Mucosa of rectum (tissue), 2 donors: Measurements from ENCODE around the gene CHMP4A.
A peak's percentile ranks its signal among the peaks of the same experiment; 100 is the strongest.
"Not testable (repeated sequence)": the region's sequence is repeated elsewhere in the genome, so short reads cannot be mapped to it uniquely, and the experiment has no call there.

ENCODE experiments used
- H3K27ac ChIP-seq, 2 donors: one replicate each; pipeline ENCODE4 v1.7.0; 2013; ENCODE audit warnings: inconsistent platforms in 2 of 2, low read depth in 2 of 2, low read length in 2 of 2
- H3K27me3 ChIP-seq, 2 donors: one replicate each; pipeline ENCODE4 v1.7.0; 2013; ENCODE audit warnings: low read length in 2 of 2; ENCODE audit not compliant: control insufficient read depth in 2 of 2, insufficient read depth in 2 of 2
- H3K36me3 ChIP-seq, 2 donors: one replicate each; pipeline ENCODE4 v1.7.0; 2013; ENCODE audit warnings: low read length in 2 of 2; ENCODE audit not compliant: control insufficient read depth in 2 of 2, insufficient read depth in 2 of 2
- H3K4me1 ChIP-seq, 2 donors: one replicate each; pipeline ENCODE4 v1.7.0; 2013; ENCODE audit warnings: low read length in 2 of 2, mild to moderate bottlenecking in 1 of 2; ENCODE audit not compliant: control insufficient read depth in 2 of 2, insufficient read depth in 2 of 2
- H3K4me3 ChIP-seq, 2 donors: one replicate each; pipeline ENCODE4 v1.7.0; 2013; ENCODE audit warnings: low read length in 2 of 2
- H3K9ac ChIP-seq, 2 donors: one replicate each; pipeline ENCODE4 v1.7.0; 2013; ENCODE audit warnings: low read length in 2 of 2, low read depth in 1 of 2, mild to moderate bottlenecking in 1 of 2
- H3K9me3 ChIP-seq, 2 donors: one replicate each; pipeline ENCODE4 v1.7.0; 2013; ENCODE audit warnings: low read length in 2 of 2; ENCODE audit not compliant: control insufficient read depth in 2 of 2
- donor health status: healthy.
- donor health status: Normal muscosa, but diverticular disease.

Gene CHMP4A

GRCh38 chr14:24246765-24247212 is 33.5 kb upstream of the CHMP4A start:
- Histone ChIP-seq H3K4me3 (no peak overlapping the region), H3K27ac (no peak overlapping the region), H3K9ac (peak overlapping the region in 1 of 2 donors; percentile 56), H3K27me3 (no peaks in the 10 kb centered on the region), H3K4me1 (peaks cover 10% of the 10 kb centered on the region in 2 donors), H3K9me3 (no peaks in the 10 kb centered on the region), H3K36me3 (peaks cover 0 to 4% of the 10 kb centered on the region in 2 donors)

DNA sequence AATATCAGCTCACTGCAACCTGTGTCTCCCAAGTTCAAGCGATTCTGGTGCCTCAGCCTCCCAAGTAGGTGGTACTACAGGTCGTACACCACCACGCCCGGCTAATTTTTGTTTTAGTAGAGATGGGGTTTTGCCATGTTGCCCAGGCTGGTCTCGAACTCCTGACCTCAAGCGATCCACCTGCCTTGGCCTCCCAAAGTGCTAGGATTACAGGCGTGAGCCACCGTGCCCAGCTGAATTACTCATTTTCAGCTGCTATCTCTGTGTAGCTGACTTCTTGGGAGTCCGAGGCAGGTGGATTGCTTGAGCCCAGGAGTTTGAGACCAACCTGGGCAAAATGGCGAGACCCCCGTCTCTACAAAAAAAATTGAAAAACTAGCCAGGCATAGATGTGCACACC is 32.1 kb upstream of the CHMP4A start:
- not testable (repeated sequence) for H3K9ac ChIP-seq, H3K4me3 ChIP-seq, H3K27me3 ChIP-seq, H3K9me3 ChIP-seq, H3K27ac ChIP-seq
- H3K4me1 ChIP-seq = peaks cover 21 to 23% of the 10 kb centered on the region in 2 donors
- peaks cover 8 to 12% of the 10 kb centered on the region in 2 donors for H3K36me3 ChIP-seq

GRCh38 chr14:24243336-24243836 is 30.1 kb upstream of the CHMP4A start:
- H3K4me1 ChIP-seq = peaks cover 25 to 31% of the 10 kb centered on the region in 2 donors
- peak overlapping the region; percentile 95 to 97 for H3K9ac ChIP-seq
- H3K27ac ChIP-seq = peak overlapping the region; percentile 99 to 100

DNA sequence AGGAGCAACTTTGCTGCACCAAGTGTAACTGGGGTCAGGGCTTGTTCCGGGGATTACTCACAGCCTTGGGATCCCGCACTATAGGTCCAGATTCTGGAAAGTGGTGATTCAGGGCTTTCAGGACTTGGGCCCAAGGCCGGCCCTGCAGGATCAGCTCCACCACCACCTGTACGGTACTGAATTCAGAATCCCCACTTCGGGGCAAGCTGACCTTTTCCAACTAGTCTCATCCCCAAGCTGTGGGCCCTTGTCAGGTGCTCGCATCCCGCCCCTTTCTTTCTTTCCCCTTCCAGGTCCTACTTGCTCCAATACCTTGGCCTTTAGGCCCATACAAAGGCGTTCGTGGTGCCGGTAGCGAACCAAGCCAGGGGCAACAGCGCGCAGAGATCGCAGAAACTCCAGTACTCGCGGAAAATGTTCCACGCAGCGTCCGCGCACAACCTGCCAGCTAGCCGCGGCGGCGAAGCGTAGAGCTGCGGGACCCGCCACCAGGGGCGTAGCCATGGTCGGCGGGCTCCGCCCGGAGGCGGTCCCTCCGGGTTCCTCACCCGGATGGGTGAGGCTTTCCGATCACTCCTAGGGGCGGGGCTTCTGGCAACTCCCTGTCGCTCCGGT is 28.6 kb upstream of the CHMP4A start:
- peaks cover 25 to 31% of the 10 kb centered on the region in 2 donors for H3K4me1 ChIP-seq

More at GRCh38 chr14:24243336-24243836, 30.1 kb upstream of the CHMP4A start:
- Histone ChIP-seq H3K27me3 (no peaks in the 10 kb centered on the region), H3K4me3 (peak overlapping the region; percentile 82 to 91), H3K36me3 (peaks cover 26 to 27% of the 10 kb centered on the region in 2 donors), H3K9me3 (no peaks in the 10 kb centered on the region)

GRCh38 chr14:24240110-24240918 is 27.0 kb upstream of the CHMP4A start:
- Histone ChIP-seq H3K9ac (no peak overlapping the region), H3K9me3 (no peaks in the 10 kb centered on the region), H3K27ac (no peak overlapping the region), H3K4me3 (no peak overlapping the region), H3K36me3 (peaks cover 50 to 56% of the 10 kb centered on the region in 2 donors), H3K4me1 (peaks cover 25 to 28% of the 10 kb centered on the region in 2 donors), H3K27me3 (no peaks in the 10 kb centered on the region)

More for the DNA sequence above, 28.6 kb upstream of the CHMP4A start:
- Histone ChIP-seq H3K27ac (peak overlapping the region; percentile 99 to 100), H3K27me3 (no peaks in the 10 kb centered on the region), H3K9ac (peak overlapping the region; percentile 95 to 97), H3K4me3 (peak overlapping the region; percentile 82 to 91), H3K36me3 (peaks cover 36 to 42% of the 10 kb centered on the region in 2 donors), H3K9me3 (no peaks in the 10 kb centered on the region)

DNA sequence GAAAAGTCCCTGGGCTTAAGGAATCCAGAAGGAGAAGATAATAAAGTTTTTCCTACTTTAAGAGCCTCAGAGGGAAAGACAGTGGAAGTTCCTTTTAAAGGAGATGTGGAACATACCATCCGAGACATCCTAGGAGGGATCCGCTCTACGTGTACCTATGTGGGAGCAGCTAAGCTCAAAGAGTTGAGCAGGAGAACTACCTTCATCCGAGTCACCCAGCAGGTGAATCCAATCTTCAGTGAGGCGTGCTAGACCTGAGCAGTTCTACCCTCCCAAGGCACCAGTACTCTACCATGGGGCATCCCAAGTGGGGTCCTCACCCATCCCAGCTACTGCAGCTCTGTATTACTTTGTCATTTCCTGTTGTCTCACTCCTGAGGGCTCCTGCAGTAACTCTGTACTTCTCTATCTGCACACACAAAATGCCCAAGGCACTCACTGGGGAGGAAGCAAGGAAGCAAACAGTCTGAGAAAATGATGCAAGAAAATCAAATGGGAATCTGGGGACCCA is 25.3 kb upstream of the CHMP4A start:
- Histone ChIP-seq H3K27me3 (no peaks in the 10 kb centered on the region), H3K4me3 (no peak overlapping the region), H3K9me3 (no peaks in the 10 kb centered on the region), H3K36me3 (peaks cover 53 to 60% of the 10 kb centered on the region in 2 donors), H3K9ac (no peak overlapping the region), H3K4me1 (peaks cover 26 to 27% of the 10 kb centered on the region in 2 donors), H3K27ac (no peak overlapping the region)

DNA sequence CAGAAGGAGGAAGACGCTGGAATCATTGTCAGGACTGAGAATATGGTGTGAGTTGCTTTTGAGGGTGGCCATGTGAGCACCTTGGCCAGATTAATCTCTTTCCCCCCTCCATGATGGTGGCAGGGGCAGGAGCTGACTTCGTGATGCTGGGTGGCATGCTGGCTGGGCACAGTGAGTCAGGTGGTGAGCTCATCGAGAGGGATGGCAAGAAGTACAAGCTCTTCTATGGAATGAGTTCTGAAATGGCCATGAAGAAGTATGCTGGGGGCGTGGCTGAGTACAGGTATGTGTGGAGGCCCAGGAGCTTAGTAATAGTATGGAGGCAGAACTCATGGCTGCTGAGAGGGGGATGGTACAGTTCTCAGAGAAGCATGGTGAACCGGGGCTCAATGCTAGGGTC is 24.8 kb upstream of the CHMP4A start:
- H3K4me1 ChIP-seq = peaks cover 27 to 28% of the 10 kb centered on the region in 2 donors

DNA sequence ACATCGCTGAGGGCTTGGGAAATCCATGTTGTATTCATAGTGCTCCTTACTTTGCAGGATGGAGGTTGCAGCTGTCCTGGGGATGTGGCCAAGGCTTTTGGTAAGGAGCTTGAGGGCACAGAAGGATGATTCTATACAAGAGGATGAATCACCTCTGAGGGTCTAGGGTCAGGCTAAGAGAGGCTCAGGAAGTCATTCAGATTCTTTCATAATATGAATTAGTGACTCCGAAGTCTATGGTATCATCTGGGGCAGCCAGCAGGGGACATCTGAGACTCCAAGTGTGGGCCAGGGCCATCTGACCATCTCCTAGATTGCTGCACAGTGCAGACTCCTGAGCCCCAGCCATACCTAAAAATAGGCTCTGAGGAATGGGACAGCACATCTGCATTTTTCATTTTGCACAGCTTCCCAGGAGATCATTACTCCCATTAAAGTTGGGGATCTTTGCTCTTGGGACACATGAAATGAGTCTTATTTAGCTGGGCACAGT is 24.2 kb upstream of the CHMP4A start:
- Histone ChIP-seq H3K36me3 (peaks cover 53 to 60% of the 10 kb centered on the region in 2 donors), H3K27ac (no peak overlapping the region), H3K4me1 (peaks cover 28 to 30% of the 10 kb centered on the region in 2 donors)

More for the DNA sequence above, 24.8 kb upstream of the CHMP4A start:
- Histone ChIP-seq H3K27ac (no peak overlapping the region), H3K9ac (no peak overlapping the region), H3K4me3 (no peak overlapping the region), H3K27me3 (no peaks in the 10 kb centered on the region), H3K36me3 (peaks cover 53 to 60% of the 10 kb centered on the region in 2 donors), H3K9me3 (no peaks in the 10 kb centered on the region)

DNA sequence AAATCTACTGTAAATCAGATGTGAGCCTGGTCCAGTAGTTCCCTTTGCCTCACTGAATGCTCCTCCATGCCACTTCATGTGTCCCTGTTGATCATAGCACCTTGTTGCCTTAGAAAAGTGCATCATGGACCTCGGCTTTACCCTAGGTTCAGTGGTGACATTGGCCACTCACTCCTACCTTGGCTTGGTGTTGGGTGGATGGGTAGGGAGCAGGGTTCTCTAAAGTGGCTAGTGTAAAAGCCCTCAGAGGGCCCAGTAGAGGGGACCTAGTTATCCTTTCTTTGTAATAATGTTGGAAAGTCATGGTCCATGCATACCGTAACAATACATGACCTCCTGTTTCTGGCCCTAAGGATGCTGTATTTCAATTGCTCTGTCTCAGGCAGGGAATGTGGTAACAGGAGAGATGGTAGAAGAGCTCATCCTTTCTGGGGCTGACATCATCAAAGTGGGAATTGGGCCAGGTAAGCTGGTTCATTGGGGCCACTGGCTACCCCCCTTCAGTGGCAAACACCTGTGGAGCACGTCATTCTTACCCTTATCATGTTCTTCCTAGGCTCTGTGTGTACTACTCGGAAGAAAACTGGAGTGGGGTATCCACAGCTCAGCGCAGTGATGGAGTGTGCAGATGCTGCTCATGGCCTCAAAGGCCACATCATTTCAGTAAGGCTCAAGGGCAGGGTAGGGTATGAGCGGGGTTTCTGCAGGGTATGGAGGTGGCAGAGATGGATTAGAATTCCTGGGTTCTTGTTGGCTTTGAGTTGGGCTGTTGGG is 23.6 kb upstream of the CHMP4A start:
- Histone ChIP-seq H3K27ac (no peak overlapping the region), H3K36me3 (peaks cover 53 to 60% of the 10 kb centered on the region in 2 donors), H3K27me3 (no peaks in the 10 kb centered on the region), H3K9ac (no peak overlapping the region), H3K4me1 (peaks cover 26 to 30% of the 10 kb centered on the region in 2 donors), H3K4me3 (no peak overlapping the region), H3K9me3 (no peaks in the 10 kb centered on the region)

More for the DNA sequence above, 24.2 kb upstream of the CHMP4A start:
- H3K9me3 ChIP-seq = no peaks in the 10 kb centered on the region
- no peak overlapping the region for H3K9ac ChIP-seq
- H3K27me3 ChIP-seq = no peaks in the 10 kb centered on the region
- no peak overlapping the region for H3K4me3 ChIP-seq
